Stimulated activated CD4-positive, alpha-beta T cell treated with anti-CD3 and anti-CD28 coated beads, Interleukin-1b, Interleukin-23, amount 100 ng/mL, for 4 hours (primary cell): ENCODE results near the gene TENM4.

ENCODE experiments used
- DNase-seq, 2 donors: peaks; one replicate each; pipeline ENCODE4 v3.0.0-alpha.2; 2020; ENCODE audit warnings: low read depth in 2 of 2

The TENM4 gene

DNA sequence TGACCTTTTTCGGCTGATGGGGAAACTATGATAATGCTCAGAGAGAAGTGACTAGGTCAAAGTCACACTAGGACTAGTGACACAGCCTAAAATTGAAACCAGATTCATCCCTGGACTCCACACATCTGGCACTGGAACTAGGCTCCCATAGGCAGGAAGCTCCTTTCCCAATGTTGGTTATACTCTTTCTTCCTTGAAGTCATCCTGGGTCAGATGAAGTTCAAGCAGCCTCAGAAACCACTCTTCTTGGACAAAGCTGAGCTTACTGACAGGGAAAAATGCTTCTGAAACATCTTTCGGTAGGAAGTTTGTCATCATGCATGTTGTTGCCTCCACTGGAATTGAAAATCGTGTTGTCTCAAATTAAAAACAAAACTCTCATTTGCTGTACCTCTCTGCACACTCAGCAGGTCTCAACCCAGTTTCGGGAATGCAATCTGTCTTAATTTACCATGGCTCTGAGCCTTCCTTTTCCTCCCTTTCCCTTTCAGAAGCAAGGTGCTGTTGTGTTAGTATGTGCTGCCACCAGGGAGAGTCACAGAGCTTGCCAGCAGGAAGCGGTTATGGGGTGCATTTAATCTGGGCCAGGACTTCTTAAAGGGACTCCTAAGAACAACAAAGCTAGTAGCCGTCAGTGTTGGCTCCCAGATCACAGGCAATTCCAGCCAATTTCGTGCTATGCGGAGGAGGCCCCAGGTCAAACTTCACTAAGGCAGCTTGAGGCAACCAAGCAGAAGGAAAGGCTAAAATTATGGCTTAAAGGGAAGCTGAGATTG is 384.8 kb downstream of the TENM4 start:
- DNase-seq = no peak

DNA sequence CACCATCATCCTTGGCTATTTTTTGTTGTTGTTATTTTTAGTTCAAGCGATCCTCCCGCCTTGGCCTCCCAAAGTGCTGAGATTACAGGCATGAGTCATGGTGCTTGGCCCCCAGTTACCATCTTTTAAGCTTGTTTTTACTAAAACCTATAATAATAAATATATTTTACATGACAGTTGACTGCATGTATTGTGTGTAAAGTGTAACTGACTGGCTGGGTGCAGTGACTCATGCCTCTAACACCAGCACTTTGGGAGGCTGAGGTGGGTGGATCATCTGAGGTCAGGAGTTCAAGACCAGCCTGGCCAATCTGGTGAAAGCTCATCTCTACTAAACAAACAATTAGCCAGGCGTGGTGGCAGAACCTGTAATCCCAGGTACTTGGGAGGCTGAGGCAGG is 386.2 kb downstream of the TENM4 start:
- no peak for DNase-seq

DNA sequence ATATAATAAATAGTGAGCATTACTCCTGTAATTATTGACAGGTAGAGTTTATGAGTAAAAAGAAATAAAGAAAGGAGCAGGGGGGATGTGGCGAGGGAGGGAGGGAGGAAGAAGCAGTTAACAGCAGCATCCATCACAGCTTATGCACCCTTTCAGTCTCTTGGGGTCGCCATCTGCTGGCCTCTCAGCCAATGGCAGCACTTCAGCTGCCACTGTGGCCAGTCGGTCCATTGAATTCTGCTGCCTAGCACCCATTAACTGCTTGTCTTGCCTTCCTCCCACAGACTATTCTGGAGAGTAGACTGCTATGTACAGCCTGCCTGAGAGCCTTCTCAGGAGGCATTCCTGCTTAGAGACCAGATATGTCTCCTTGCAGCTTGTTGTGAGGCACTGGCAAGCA is 388.3 kb downstream of the TENM4 start:
- DNase-seq = no peak

DNA sequence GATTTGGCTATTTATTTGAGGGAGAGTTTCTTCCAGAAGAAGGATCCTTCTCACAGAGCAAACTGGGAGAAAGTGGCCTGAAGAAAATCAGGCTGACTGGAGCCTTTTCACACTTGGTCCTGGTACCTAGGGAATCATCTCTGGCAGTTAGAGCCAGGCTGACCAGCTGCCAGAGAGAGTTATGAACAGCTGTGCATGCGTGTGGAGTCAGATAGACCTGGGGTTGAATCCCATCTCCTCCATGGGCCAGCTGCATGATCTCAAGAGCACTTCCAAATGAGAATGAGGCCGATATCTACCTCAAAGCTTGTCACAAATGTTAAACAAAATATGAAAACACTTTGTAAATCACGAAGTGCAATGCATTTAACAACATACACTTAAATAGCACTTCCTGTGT is 390.0 kb downstream of the TENM4 start:
- DNase-seq = no peak

DNA sequence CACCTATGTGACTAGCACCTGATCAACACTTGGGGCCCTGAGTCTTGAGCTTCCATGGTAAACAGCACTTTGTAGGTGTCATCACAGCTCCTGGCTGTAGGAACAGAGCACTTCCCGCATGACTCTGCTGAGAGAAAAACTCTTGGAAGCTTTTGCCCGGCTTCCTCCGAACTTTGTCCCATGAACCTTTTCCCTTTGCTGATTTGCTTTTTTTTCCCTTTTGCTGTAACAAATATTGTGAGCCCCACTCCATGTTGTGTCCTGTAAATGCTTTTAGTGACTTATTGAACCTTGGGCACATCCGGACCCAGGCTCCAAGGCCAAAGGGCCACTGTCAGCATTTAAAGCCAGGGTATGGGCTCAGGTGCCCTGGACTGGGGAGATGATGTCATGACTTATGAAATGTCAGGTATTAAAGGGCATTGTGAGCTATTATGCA is 391.1 kb downstream of the TENM4 start:
- DNase-seq = no peak

DNA sequence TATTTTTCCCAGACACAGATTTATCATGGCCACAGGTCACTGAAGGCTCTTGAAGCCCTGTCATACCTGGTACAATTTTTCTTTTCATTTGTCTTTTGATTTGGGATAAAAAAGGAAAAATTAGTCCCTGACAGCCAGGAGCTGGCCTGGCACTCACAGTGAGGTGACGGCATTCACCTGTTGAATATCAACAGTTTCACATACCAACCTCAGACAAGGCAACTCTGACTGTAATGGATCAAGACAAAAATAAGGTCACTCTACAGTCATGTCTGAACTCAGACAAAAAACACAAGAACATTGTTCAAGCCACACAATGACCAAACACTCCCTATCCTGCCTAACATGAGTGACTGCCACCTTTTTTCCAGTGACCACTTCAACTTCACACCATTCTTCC is 392.9 kb downstream of the TENM4 start:
- no peak for DNase-seq

DNA sequence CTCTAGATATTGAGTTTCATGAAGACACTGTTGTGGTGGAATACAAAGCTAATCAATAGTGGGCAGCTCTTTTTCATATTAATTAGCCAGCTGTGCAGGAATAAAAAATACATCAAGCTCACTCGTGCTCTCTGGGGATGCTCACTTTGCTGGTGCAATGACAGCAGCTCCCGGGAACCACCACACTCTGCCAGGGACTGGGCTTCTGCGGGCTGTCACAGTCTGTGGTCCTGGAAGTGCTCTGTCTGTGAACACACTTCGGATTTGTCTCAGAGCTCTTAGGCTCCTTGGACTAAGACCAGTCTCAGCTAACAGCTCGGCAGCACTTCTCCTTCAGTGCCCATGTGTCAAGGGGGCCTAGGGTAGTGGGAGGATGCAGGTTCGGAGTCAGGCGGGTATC is 393.5 kb downstream of the TENM4 start:
- DNase-seq = no peak

DNA sequence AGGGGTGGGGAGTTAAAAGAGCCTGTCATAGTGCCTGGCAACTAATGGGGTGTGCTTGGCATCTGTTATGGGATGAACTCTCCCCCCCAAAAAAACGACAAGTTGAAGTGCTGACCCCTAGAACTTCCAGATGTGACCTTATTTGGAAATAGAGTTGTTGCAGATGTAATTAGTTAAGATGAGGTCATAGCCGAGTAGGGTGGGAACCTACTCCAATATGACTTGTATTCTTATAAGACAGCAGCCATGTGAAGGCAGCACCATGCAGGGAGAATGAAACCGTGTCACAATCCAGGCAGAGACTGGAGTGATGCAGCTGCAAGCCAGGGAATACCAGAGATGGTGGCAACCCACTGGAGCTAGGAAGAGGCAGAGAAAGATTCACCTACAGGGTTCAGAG is 394.5 kb downstream of the TENM4 start:
- DNase-seq = no peak

DNA sequence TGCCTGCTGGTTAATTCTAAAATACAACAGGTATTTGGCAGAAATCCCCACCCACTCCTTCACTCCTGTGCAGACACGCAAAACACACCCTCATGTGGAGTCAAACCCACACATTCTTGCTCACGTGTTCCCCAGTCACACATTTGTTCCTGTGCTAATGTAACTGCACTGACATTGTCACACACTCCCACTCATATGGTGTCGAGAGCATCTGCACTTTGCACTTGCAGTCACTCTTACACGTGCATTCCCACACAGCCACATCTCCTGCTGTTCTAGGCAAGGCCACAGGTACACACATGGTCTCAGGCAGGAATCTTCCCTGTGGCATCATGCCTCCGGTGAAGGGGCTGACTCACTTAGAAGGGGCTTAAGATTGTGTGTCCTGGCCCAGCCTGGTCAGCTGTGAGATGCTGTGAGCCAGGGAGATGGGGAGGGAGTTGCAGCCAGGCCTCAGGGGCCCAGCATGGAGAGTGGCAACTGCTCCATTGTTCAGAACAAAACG is 395.0 kb downstream of the TENM4 start:
- DNase-seq = no peak

DNA sequence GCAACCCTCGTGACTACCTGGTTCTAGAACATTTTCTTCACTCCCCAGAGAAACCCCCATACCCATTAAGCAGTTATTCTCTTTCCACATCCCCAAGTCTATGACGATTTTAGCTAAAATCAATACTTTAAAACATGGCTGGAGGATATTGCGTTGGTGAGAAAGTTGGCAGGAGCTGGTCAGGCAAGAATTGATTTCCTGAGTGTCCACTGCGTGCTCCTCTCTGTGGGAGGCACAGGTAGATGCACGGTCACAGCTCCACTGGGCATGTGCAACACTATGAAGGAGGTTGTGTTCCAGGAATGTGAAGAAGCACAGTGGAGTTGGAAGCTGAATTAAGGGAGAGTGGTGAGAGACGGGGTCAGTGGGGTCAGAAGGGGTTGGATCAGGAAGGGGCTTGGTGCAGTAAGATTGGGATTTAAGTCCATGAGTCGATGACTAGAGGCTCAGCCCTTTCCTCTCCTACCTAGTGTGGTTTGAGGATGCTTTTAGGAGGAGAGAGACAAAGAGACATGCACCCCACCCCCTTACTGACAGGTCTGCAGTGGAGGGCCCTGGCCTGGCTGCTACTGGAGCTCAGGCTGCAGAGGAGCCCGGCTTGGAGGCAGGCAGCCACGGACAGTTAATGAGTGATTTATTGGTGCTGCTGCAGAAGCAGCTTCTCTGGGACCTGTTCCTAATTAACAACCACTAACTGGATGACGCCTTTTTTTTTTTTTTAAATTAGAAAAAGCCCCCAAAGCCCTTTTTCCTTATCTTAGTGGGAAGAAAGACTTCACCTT is 395.6 kb downstream of the TENM4 start:
- no peak for DNase-seq

DNA sequence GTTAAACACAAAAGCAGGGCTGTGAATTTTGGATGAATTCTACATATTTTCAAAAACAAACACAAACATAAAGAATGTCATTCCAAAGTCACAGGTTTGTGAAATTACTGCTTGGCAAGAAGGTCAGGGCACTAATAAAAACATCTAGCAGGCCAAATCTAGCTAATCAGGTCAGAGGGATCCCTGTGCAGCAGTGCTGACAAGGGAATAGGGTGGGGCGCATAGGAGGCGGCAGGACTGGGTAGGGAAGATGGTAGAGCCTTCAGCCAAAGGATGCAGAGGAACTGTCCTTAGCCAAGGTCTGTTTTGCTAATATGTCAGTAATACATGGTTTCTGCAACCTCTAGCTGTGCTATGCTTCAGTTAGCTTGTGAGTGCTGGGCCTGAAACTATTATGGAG is 396.6 kb downstream of the TENM4 start:
- DNase-seq = no peak

DNA sequence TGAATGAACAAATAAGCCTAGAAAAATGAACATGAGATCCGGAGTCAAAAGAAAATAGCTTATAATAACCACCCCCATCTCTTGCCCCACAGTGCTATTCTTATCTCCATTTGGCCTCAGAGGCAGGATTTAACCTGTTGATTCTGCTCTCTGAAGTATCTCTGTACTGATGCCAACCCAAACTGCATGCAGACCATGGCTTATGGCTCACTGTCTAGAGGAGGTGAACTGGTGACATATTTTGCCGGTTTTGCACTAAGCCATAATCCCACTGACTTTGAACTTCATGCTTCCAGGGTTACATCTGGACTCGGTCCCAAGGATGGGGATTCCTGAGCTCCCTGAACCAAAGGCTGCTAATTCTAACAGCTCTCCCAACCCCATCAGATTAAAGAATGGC is 397.1 kb downstream of the TENM4 start:
- no peak for DNase-seq

DNA sequence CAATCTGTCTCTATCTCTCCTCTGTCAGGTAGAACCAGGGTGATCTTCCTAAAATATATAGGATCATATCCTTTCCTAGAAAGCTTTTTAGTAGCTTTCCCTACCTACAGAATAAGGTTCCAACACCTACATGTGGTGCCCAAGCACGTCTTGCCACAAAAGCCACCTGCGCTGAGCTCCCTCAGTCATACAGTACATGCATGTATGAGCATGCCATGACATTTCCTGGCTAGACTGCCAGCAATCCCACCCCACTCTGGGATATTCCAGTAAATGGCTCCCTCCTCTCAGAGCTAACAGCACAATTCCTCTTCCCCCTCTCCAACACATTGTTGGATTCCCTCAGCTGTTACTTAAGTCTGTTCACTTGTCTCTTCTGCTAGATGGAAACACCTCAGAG is 398.0 kb downstream of the TENM4 start:
- no peak for DNase-seq

DNA sequence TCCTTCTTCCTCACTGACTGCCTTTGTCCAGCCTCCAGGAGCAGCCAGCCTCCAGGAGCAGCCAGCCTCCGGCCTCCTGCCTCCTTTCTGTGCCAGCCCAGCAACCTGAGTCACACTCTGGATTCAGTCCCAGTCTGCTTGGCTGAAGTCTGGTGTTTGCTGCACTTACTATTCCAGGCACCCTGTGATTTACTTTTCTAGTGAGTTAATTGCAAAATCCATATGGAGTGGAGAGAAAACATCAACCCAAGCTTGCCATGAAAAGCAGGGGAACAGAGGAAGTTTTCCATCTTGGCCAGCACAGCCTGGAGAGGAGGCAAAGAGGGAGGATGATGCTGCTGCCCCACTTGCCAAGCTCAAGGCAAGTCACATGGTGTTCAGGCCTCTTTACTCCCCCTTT is 400.5 kb downstream of the TENM4 start:
- DNase-seq = no peak

DNA sequence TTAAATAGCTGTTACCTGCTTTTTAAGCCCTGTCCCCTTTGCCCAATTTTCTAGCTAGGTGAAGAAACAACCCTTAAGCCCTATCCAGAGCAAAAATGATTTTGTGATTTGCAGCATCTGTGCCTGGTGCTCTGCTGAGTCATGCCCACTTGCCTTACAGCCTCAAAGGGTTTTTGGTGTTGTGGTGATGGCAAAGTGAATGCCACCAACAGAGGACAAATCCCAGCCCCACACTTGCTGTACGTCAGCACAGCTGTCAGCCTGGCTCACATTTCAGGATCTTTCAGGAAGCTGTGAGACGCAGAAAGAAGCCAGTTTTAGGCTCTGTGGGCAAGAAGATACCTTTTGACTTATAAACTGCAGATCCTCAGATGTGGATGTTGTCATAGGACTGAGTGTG is 401.7 kb downstream of the TENM4 start:
- DNase-seq = no peak

DNA sequence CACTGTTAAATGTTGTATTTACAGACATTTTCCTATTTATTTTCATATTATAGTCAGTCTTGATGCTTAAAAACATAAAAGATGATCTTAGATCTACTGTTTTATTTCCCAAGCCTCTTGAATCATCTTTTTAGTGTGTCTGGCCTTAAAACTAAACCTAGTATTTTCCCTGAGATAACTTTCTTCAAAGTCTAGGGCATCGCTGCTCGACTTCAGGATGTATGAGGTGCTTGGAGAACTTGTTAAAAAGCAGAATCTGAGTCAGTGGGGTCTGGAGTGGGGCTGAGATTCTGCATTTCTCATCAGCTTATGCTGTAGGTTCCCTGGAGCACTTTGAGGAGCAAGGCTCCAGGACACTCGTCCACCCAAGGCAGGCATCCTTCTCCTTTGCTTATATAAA is 404.9 kb downstream of the TENM4 start:
- no peak for DNase-seq

DNA sequence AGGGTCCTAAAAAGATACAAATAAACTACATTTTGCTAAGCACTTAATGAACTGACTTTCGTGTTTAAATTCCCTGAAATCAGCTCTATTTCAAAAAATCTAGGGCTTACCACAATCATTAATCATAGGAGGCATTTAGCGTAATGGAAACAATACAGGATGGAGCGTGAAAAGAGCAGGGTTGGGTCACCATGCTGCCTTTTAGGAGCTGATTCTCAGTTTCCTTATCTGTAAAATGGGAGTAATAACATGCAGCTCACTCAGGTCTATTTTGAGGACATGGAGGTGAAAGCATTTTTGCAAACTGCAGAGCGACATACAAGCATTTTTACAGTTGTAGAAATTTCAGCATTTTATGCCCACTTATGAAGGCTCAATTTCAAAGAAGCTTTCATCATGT is 407.0 kb downstream of the TENM4 start:
- DNase-seq = no peak

DNA sequence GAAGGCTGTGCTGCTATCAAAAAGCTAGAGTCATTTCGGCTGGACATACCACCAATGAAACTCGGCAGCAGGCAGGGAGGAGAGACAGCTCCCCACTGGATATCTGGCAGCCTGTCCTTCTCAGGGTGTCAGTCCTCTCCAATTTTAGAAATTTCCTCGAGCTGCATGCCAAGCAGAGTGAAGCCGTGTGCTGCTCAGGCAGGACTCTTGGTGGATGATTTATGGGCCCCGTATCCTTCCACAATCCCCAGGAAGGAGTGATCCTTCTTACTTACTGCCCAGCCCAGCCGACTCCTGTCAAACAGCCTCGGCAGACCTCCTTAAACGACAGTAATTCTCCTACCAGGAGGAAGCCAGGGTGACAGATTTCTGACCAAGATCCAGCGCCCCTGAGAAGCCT is 410.4 kb downstream of the TENM4 start:
- DNase-seq = no peak

DNA sequence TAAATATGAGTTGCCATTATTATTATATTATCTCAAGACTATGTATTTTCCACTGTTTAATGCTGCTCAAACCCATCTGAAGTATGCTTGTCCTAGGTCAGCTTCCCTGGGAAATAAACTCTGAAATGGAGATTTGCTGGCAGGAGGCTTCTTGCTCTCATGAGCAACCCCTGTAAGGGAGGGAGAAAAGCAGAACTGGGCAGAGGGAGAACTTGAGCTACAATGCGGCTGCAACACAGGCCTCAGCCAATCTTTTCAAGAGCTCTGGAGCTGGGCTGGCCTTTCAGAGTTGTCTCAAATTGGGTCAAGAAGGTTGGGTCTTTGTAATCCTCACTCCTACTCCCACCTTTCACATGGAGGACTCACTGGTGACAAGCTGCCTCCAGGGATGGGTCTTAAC is 412.6 kb downstream of the TENM4 start:
- no peak for DNase-seq

DNA sequence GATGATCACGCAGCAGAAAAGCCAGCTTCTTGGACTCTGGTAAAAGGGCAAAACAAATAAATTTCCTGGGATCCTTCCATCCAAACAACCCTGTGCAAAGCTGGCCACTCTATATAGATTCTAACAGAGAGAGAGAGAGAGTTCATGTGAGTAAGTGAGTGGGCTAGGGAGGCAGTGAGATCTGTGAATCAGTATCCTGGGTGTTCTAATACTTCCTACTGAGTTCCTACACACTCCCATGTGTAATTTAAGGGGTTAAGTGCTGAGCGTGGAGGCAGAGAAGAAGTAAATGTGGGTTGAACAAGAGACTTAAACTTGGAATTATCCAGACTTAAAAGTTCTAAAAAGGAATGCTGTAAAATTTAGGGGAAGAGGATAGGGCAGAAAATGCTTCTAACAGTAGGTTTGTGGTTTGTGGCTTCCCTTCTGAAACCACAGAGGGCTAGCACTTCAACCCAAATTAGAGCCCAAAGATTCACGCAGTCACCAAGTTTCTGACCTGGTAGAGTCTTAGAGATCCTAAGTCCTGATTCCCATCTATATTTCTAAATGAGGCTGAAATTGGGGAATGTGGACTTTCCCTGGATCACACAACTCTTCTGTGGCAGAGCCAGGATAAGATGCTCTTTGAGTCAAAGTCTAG is 413.9 kb downstream of the TENM4 start:
- no peak for DNase-seq

DNA sequence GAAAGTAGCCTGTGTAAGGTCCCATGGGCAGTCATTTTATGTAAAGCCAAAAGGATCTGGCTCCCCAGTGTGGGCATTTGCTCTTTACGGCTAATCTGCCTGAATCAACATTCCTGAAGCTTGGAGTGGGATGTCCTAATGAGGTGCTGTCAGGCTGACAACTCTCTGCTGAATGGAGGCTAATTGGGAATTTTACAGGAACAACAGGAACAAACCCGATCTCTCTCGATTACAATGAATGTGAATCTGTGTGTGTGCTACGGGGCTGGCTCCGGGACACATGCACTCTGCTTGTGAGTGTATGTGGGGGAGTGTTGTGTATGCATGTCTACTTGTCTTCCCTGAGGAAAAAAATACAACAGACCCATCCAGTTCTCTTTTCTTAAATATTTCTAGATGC is 415.2 kb downstream of the TENM4 start:
- no peak for DNase-seq

DNA sequence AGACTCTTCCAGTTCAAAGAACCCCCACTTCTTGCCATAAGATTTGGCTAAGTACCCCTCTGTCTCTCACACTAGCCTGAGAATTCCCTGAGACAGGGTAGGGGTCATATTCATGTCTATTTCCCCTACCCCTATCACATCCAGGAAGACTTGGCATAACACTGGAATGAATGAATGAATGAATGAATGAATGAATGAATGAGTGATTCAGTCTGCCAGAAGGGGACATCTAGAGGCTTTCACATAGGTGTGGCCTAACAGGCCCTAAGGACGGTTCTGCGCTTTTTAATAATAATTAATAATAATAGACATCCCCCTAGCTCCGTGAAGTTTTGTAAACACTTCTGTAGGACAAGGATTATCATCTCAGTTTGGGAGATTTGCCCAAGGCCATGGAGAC is 415.7 kb downstream of the TENM4 start:
- no peak for DNase-seq

DNA sequence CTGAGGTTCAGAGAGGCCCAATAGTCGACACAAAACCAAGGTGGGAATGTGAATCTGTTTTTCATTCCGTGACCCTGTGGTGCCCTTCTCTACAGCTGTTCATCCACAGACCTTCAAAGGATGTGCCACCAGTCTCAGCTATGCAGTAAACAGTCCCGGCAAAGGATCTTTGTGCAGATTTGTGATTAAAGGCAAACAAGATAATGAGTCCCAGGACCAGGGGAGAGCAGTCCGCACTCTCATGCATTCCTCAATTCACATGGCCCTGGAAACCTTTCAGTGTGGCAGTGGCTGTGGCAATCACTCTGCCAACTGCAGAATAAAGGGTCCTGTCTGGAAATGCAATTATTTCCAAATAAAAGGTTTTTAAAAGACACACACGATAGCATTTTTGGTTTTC is 418.6 kb downstream of the TENM4 start:
- DNase-seq = no peak
